Sigmoid colon (tissue), 4 donors: ENCODE results near the gene PLEKHM1.

Source experiments
- EP300 ChIP-seq, 4 donors: sonication (generic); formaldehyde crosslinking; IDR thresholded peaks; one replicate each; pipeline ENCODE4 v1.6.1; 2017; ENCODE audit warnings: antibody characterized with exemption in 4 of 4
- POLR2A ChIP-seq, 2 donors: fragments of 450-650 bp; IDR thresholded peaks; one replicate each; pipeline ENCODE4 v1.6.1; 2016; ENCODE audit warnings: antibody characterized with exemption in 2 of 2, mild to moderate bottlenecking in 2 of 2, moderate library complexity in 2 of 2
- POLR2AphosphoS5 ChIP-seq, 4 donors: sonication (generic); formaldehyde crosslinking; IDR thresholded peaks; one replicate each; pipeline ENCODE4 v1.6.1; 2017; ENCODE audit warnings: antibody characterized with exemption in 4 of 4
- TF ChIP-seq, protein P1 (sequence below), 4 experiments: fragments of 450-650 bp in 3 of 4; fragments of 200-600 bp in 1 of 4; IDR thresholded peaks; one replicate each; pipeline ENCODE4 v1.5.1; 2016 to 2019; ENCODE audit warnings: antibody characterized with exemption in 4 of 4, mild to moderate bottlenecking in 3 of 4, moderate library complexity in 2 of 4

GRCh38 chr17:45388604-45389325 lies 101.8 kb downstream of the PLEKHM1 start:
- TF ChIP-seq, protein P1, sequence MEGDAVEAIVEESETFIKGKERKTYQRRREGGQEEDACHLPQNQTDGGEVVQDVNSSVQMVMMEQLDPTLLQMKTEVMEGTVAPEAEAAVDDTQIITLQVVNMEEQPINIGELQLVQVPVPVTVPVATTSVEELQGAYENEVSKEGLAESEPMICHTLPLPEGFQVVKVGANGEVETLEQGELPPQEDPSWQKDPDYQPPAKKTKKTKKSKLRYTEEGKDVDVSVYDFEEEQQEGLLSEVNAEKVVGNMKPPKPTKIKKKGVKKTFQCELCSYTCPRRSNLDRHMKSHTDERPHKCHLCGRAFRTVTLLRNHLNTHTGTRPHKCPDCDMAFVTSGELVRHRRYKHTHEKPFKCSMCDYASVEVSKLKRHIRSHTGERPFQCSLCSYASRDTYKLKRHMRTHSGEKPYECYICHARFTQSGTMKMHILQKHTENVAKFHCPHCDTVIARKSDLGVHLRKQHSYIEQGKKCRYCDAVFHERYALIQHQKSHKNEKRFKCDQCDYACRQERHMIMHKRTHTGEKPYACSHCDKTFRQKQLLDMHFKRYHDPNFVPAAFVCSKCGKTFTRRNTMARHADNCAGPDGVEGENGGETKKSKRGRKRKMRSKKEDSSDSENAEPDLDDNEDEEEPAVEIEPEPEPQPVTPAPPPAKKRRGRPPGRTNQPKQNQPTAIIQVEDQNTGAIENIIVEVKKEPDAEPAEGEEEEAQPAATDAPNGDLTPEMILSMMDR (IDR thresholded peaks at IDR 0.05) = no peak
- TF ChIP-seq POLR2A (IDR thresholded peaks at IDR 0.05) (no peak), POLR2AphosphoS5 (IDR thresholded peaks at IDR 0.05) (no peak), EP300 (IDR thresholded peaks at IDR 0.05) (no peak)
